HUDEP-2 (cell line): ENCODE measurements around the gene ZCRB1.

ENCODE experiments used
- DNase-seq, 76 experiments: peaks; one replicate each; lab custom pipeline; 2025; ENCODE audit not compliant: unreplicated experiment in 76 of 76; lab: John Stamatoyannopoulos, UW

ZCRB1 gene

GRCh38 chr12:42281844-42282243 lies 44.0 kb downstream of the ZCRB1 start:
- no peak for DNase-seq

DNA sequence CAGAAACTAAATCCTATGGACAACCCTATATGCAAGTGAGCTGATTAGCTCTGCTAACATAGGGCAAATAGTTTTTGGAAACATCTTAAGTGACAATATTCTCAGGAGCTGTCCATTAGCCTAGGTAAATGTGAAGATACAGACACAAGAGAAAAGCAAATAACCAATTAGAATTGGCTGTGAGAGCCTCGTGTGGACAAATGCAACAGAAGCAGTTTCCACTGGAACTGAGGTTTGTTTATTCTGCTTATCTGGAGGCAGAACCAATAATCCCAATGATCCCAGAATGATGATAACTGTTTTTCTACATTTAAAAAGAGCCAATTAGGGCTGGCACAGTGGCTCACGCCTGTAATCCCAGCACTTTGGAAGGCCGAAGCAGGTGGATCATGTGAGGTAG lies 44.6 kb downstream of the ZCRB1 start:
- no peak for DNase-seq

DNA sequence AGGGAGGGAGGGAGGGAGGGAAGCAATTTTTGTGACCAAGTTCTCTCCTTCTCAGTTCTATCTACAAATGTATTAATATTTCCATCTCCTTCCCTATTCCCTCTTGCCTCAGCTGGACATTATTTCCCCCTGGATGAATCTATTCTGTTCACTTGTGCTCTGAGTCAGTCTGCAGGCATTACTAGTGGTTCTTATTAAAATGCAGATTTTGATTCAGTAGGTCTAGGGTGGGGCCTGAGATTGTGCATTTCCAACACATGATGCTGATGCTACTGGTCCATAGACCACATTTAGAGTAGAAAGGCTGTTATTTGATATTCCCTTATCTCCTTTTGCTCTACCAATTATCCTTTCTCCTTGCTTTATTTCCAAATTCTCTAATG lies 47.8 kb downstream of the ZCRB1 start:
- no peak for DNase-seq

GRCh38 chr12:42277396-42278127 lies 48.3 kb downstream of the ZCRB1 start:
- no peak for DNase-seq

DNA sequence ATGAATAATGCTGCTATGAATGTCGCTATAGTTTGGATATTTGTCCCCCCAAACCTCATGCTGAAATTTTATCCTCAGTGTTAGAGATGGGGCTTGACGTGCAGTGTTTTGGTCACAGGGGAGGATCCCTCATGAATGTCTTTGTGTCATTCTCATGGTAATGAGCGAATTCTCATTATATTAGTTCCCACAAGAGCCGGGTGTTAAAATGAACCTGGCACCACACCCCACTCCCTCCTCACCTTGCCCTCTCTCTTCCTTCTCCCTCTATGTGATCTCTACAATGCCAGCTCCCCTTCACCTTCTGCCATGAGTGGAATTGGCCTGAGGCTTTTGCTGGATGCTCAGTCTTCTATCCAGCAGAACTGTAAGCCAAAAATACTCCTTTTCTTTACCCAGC lies 50.4 kb downstream of the ZCRB1 start:
- DNase-seq, result no peak

DNA sequence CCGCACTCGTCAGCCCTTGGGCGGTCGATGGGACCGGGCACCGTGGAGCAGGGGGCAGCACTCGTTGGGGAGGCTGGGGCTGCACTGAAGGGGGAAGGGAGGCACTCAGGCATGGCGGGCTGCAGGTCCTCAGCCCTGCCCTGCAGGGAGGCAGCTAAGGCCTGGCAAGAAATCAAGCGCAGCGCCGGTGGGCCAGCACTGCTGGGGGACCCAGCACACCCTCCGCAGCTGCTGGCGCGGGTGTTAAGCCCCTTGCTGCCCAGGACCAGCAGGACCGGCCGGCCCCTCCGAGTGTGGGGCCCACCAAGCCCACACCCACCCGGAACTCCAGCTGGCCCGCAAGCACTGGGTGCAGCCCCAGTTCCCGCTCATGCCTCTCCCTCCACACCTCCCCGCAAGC lies 52.2 kb downstream of the ZCRB1 start:
- no peak for DNase-seq

- no peak for DNase-seq
Observed at GRCh38 chr12:42270596-42270995, 55.3 kb downstream of the ZCRB1 start.

DNA sequence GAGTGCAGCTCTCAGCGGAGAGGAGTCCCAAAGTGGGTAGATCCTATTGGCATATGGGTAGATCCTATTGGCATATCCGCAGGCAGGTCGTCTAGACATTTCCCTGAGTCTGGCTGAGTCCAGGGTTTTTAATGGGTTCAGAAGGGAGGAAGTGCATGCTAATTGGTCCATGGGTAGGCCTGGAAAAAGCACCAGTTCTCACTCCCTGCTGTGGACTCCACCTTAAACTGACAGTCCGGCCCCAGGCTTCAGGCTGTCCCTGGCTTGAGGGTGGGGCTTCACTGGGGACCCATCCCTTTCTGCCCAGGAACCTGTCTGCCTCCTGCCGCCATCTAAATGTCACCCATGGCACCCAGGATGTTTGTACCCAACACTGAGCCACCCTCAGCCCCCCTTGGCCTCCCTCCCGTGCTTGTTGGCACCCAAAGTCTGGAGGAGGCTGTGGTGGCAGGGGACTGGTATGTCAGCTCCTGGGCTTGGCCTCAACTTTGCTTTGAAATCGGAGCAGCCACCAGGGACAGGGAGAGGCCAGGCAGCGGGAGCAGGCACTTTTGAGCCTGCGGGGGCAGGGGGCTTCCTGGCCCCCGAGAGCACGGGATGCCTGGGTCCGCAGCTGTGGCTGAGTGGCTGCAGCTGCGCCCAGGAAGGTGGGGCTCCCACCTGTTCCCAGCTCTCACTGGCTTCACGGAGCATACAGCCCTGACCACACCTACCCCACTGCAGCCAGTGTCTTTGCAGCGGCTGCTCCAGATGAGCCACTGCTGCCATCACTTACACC lies 58.3 kb downstream of the ZCRB1 start:
- DNase-seq, result no peak

- DNase-seq, result no peak
Observed at GRCh38 chr12:42266579-42267230, 59.2 kb downstream of the ZCRB1 start.

- DNase-seq, result no peak
Observed at GRCh38 chr12:42262271-42262670, 63.6 kb downstream of the ZCRB1 start.
